Measurements from ENCODE around the gene SCAPER.

SCAPER gene

GRCh38 chr15:76398317-76399104, 506.6 kb downstream of the SCAPER start:
- H3K27ac ChIP-seq (replicated peaks), result no peak overlapping the region
- H3K27me3 ChIP-seq (ENCODE audit: insufficient read depth, poor library complexity, severe bottlenecking), result no peaks in the 10 kb centered on the region
- TF ChIP-seq GABPA (IDR thresholded peaks at IDR 0.05; ENCODE audit: low read depth), result no peak
- TF ChIP-seq REST (IDR thresholded peaks at IDR 0.05; ENCODE audit: insufficient replicate concordance, low read depth), result no peak
- no peak for TF ChIP-seq SPI1 (IDR thresholded peaks at IDR 0.05; ENCODE audit: borderline replicate concordance, low read depth)
- no peak for TF ChIP-seq CTCF (IDR thresholded peaks at IDR 0.05; ENCODE audit: insufficient read depth, low read length)
- no peak for TF ChIP-seq POLR2AphosphoS5 (IDR thresholded peaks at IDR 0.05; ENCODE audit: low read depth)
- DNase-seq (ENCODE audit: low read depth in 1 of 2, low spot score in 1 of 2), result no peak
- H3K4me3 ChIP-seq (replicated peaks; ENCODE audit: insufficient read depth, low read length), result no peak overlapping the region

GRCh38 chr15:76393614-76394013, 511.5 kb downstream of the SCAPER start:
- no peak for DNase-seq (ENCODE audit: low read depth in 1 of 2, low spot score in 1 of 2)
- no peak overlapping the region for H3K4me3 ChIP-seq (replicated peaks; ENCODE audit: insufficient read depth, low read length)
- no peaks in the 10 kb centered on the region for H3K27me3 ChIP-seq (ENCODE audit: insufficient read depth, poor library complexity, severe bottlenecking)
- TF ChIP-seq CTCF (IDR thresholded peaks at IDR 0.05; ENCODE audit: insufficient read depth, low read length) (no peak), POLR2AphosphoS5 (IDR thresholded peaks at IDR 0.05; ENCODE audit: low read depth) (no peak), GABPA (IDR thresholded peaks at IDR 0.05; ENCODE audit: low read depth) (no peak), REST (IDR thresholded peaks at IDR 0.05; ENCODE audit: insufficient replicate concordance, low read depth) (no peak), SPI1 (IDR thresholded peaks at IDR 0.05; ENCODE audit: borderline replicate concordance, low read depth) (no peak)
- no peak overlapping the region for H3K27ac ChIP-seq (replicated peaks)

GRCh38 chr15:76391847-76392246, 513.3 kb downstream of the SCAPER start:
- no peak for DNase-seq (ENCODE audit: low read depth in 1 of 2, low spot score in 1 of 2)
- no peaks in the 10 kb centered on the region for H3K27me3 ChIP-seq (ENCODE audit: insufficient read depth, poor library complexity, severe bottlenecking)
- TF ChIP-seq POLR2AphosphoS5 (IDR thresholded peaks at IDR 0.05; ENCODE audit: low read depth), result no peak
- no peak for TF ChIP-seq GABPA (IDR thresholded peaks at IDR 0.05; ENCODE audit: low read depth)
- TF ChIP-seq SPI1 (IDR thresholded peaks at IDR 0.05; ENCODE audit: borderline replicate concordance, low read depth), result no peak
- no peak for TF ChIP-seq CTCF (IDR thresholded peaks at IDR 0.05; ENCODE audit: insufficient read depth, low read length)
- no peak for TF ChIP-seq REST (IDR thresholded peaks at IDR 0.05; ENCODE audit: insufficient replicate concordance, low read depth)
- H3K4me3 ChIP-seq (replicated peaks; ENCODE audit: insufficient read depth, low read length), result no peak overlapping the region
- H3K27ac ChIP-seq (replicated peaks), result no peak overlapping the region

Measured in HL-60 (cell line).